Right lobe of liver (tissue), 6 donors: Measurements from ENCODE around the gene JMJD8. TPM values are rescaled to one million over a fixed set of nuclear protein-coding genes. Genes with fewer than 3 reads are reported as not detected.

Experiments used
- ATAC-seq, 4 donors: fragments of 200-7000 bp; cut with Tn5 transposase; one replicate each; pipeline ENCODE4 v1.9.1; 2020; ENCODE audit warnings: mild to moderate bottlenecking in 4 of 4, moderate library complexity in 4 of 4
- DNase-seq, 3 donors: peaks; one replicate each; pipeline ENCODE4 v3.0.0-alpha.2; 2020
- H3K27ac ChIP-seq, 3 donors: fragments of 200-600 bp; one replicate each; pipeline ENCODE4 v1.8.0; 2022
- H3K27me3 ChIP-seq, 2 donors: fragments of 200-600 bp; one replicate each; pipeline ENCODE4 v1.8.0; 2022
- H3K36me3 ChIP-seq, 4 donors: fragments of 200-600 bp; sonication (generic) in 1 of 4; one replicate each; pipeline versions ENCODE4 v1.5.1 to v1.8.0; 2017 to 2022; ENCODE audit warnings: control low read depth in 1 of 4
- H3K4me1 ChIP-seq, 4 donors: fragments of 200-600 bp; sonication (generic) in 1 of 4; one replicate each; pipeline versions ENCODE4 v1.5.1 to v1.8.0; 2017 to 2022; ENCODE audit warnings: control low read depth in 1 of 4
- H3K4me3 ChIP-seq, 3 donors: fragments of 200-600 bp; one replicate each; pipeline ENCODE4 v1.8.0; 2022
- H3K9me3 ChIP-seq, 4 donors: fragments of 200-600 bp; sonication (generic) in 1 of 4; one replicate each; pipeline versions ENCODE4 v1.5.1 to v1.8.0; 2017 to 2022; ENCODE audit warnings: control low read depth in 1 of 4
- CTCF ChIP-seq, 4 donors: fragments of 200-600 bp in 3 of 4; fragments of 450-650 bp in 1 of 4; IDR thresholded peaks; one replicate each; pipeline versions ENCODE4 v1.5.1 to v1.8.0; 2016 to 2022; ENCODE audit warnings: antibody characterized with exemption in 4 of 4, mild to moderate bottlenecking in 2 of 4
- POLR2A ChIP-seq: fragments of 450-650 bp; IDR thresholded peaks from one replicate; pipeline ENCODE4 v1.6.1; 2017; ENCODE audit warnings: antibody characterized with exemption, mild to moderate bottlenecking
- WGBS: methylation state at CpG from one replicate; pipeline ENCODE4 v1.1.6; 2018; ENCODE audit warnings: low coverage, low lambda C conversion rate; ENCODE audit not compliant: insufficient coverage; ENCODE audit errors: missing lambda C conversion rate; 5-methylcytosine and 5-hydroxymethylcytosine counted together
- intact Hi-C, 2 donors: fragments of 100-400 bp; cut with DNase I; formaldehyde crosslinking; loops; one replicate each; pipeline versions ENCODE4 v1.11.2 to v1.14.1; 2022
- total RNA-seq, 6 experiments: library from RNA; depleted of rRNA in 2 of 6; stranded (reverse); fragments of >200 nt in 2 of 6; fragmentation: NEBNext Ultra II Directional in 3 of 6; extraction: Animal tissue kit (Norgen Biotek cat#: 25700) in 3 of 6; gene quantifications; one replicate each; pipeline versions ENCODE4 v1.1.0 to v1.2.4, GENCODE V29; 2016 to 2023
- donor health status: DM: no; HTN: yes; CAD: no.
- donor health status: DM: no; HTN: no; CAD: no.
- donor health status: DM: no; HTN: no; CAD: no.
- donor health status: DM: no; HTN: yes; CAD: no.
- donor health status: DM: no; HTN: yes; CAD: no.

The JMJD8 gene
- total RNA-seq, 6 experiments from 2014 or later, result 26.9 to 68.1 (median 36.9) TPM

- H3K9me3 ChIP-seq, result no peaks in the 10 kb centered on the region
- no peak overlapping the region for H3K27ac ChIP-seq
- TF ChIP-seq POLR2A, result no peak
- TF ChIP-seq CTCF (IDR thresholded peaks at IDR 0.05), result no peak
- 90% methylated on average over 7 of the region's 21 CpGs for WGBS
- intact Hi-C loops, result no loop called here
- H3K4me1 ChIP-seq, result peaks cover 0 to 14% (median 2%) of the 10 kb centered on the region in 4 donors
- no peak for DNase-seq
- ATAC-seq, result no peak
- no peaks in the 10 kb centered on the region for H3K36me3 ChIP-seq
- no peaks in the 10 kb centered on the region for H3K27me3 ChIP-seq
- H3K4me3 ChIP-seq, result no peak overlapping the region
These were observed 21.5 kb downstream of the JMJD8 start for GRCh38 chr16:662597-662996.

DNA sequence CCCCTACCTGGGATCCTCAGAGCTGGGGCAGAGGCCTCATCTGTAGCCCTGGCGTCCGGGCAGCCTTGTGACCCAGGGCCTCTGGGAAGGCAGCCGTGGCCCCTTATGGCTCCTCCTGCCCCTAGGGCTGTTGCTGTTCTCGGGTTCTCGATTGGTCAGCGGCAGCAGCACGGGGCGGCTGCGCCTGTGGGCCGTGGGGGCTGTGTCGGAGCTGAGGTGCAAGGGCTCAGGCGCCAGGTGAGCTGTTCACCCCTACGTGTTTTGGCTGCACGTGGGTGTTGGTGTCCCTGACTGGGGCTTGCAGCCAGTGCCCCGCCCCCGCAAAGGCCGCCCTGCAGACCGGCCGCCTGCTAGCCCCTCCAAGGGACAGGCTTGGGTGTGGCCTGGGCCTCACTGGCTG is 22.0 kb downstream of the JMJD8 start:
- H3K9me3 ChIP-seq, result no peaks in the 10 kb centered on the region
- no peak overlapping the region for H3K4me3 ChIP-seq
- TF ChIP-seq POLR2A (no peak), CTCF (IDR thresholded peaks at IDR 0.05) (no peak)
- no peak overlapping the region for H3K27ac ChIP-seq
- no peak for ATAC-seq
- no peaks in the 10 kb centered on the region for H3K27me3 ChIP-seq
- DNase-seq, result no peak
- WGBS, result no CpG with 5 or more reads among the region's 19 CpGs
- no peaks in the 10 kb centered on the region for H3K36me3 ChIP-seq
- intact Hi-C loops, result no loop called here
- peaks cover 0 to 11% (median 0%) of the 10 kb centered on the region in 4 donors for H3K4me1 ChIP-seq

DNA sequence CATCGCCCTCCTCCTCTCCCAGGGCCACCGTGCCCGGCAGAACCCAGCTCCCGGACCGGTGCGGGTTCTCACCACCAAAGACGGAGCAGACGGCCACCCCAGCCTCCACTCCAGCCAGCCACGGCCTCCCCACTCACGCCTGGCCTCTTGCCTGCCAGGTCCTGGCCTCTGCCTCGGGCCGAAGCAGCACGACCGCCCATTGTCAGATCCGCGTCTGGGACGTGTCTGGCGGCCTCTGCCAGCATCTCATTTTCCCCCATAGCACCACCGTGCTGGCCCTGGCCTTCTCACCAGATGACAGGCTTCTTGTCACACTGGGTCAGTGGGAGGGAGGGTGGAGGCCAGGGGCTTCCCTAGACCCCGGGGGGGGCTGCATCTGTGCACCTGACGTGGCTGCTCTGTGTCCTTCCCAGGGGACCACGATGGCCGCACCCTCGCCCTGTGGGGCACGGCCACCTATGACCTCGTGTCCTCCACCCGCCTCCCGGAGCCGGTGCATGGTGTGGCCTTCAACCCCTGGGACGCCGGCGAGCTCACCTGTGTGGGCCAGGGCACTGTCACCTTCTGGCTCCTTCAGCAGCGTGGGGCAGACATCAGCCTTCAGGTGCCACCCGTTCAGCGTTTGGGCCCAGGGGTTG is 22.8 kb downstream of the JMJD8 start:
- ATAC-seq (peak; percentile 10 to 60 (median 27)), DNase-seq (no peak)
- 28% methylated on average over 6 of the region's 35 CpGs for WGBS
- H3K9me3 ChIP-seq, result no peaks in the 10 kb centered on the region
- no peaks in the 10 kb centered on the region for H3K27me3 ChIP-seq
- TF ChIP-seq CTCF (IDR thresholded peaks at IDR 0.05) (no peak), POLR2A (peak; percentile 7)
- H3K4me1 ChIP-seq, result peaks cover 0 to 11% (median 0%) of the 10 kb centered on the region in 4 donors
- peak overlapping the region in 1 of 3 donors; percentile 26 for H3K4me3 ChIP-seq
- no peaks in the 10 kb centered on the region for H3K36me3 ChIP-seq
- intact Hi-C loops, result no loop called here
- H3K27ac ChIP-seq, result peak overlapping the region in 1 of 3 donors; percentile 49

- Histone ChIP-seq H3K36me3 (no peaks in the 10 kb centered on the region), H3K27me3 (no peaks in the 10 kb centered on the region), H3K4me3 (peak overlapping the region in 1 of 3 donors; percentile 26), H3K9me3 (no peaks in the 10 kb centered on the region), H3K27ac (peak overlapping the region in 2 of 3 donors; percentile 16 to 49), H3K4me1 (peaks cover 0 to 11% (median 0%) of the 10 kb centered on the region in 4 donors)
- DNase-seq (peak; percentile 83 to 91 (median 91)), ATAC-seq (peak; percentile 79 to 90 (median 82))
- TF ChIP-seq CTCF (IDR thresholded peaks at IDR 0.05) (peak; percentile 36 to 53 (median 47)), POLR2A (peak; percentile 12)
- WGBS, result 6% methylated on average over 7 of the region's 43 CpGs
- intact Hi-C loops, result no loop called here
These were observed 23.5 kb downstream of the JMJD8 start for GRCh38 chr16:660459-661183.
